ENCODE data around the gene DTX3.
A peak's percentile ranks its signal among the peaks of the same experiment; 100 is the strongest.

The DTX3 gene

GRCh38 chr12:57620936-57621496, 16.4 kb downstream of the DTX3 start:
- no peak for DNase-seq

- DNase-seq, result peak; percentile 82
These were observed 17.1 kb downstream of the DTX3 start for GRCh38 chr12:57621497-57622292.

- no peak for DNase-seq
These were observed 17.9 kb downstream of the DTX3 start for GRCh38 chr12:57622293-57623245.

- no peak for DNase-seq
These were observed 18.8 kb downstream of the DTX3 start for GRCh38 chr12:57623385-57623784.

DNA sequence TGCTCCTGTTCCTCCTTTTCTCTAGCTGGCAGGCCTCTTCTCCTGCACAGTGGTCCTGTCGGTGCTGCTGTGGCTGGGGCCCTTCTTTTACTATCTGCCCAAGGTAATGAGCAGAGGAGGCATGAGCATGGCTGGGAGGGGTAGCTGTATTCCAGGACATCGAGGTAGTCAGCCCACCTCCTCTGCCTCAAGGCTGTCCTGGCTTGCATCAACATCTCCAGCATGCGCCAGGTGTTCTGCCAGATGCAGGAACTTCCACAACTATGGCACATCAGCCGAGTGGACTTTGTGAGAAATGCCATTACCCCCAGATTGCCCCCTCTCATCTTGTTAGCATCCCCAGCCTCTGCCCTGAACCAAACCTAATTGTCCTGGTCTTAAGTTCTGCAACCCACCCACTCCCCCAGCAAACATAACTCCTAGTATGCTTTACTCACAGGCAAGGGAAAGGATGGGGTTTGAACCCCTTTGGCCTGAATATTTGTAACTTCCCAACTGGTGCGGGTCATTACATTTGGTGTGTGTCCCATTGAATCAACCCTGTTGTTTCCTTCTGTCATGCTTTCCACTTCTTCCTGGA, 19.3 kb downstream of the DTX3 start:
- DNase-seq, result no peak

DNA sequence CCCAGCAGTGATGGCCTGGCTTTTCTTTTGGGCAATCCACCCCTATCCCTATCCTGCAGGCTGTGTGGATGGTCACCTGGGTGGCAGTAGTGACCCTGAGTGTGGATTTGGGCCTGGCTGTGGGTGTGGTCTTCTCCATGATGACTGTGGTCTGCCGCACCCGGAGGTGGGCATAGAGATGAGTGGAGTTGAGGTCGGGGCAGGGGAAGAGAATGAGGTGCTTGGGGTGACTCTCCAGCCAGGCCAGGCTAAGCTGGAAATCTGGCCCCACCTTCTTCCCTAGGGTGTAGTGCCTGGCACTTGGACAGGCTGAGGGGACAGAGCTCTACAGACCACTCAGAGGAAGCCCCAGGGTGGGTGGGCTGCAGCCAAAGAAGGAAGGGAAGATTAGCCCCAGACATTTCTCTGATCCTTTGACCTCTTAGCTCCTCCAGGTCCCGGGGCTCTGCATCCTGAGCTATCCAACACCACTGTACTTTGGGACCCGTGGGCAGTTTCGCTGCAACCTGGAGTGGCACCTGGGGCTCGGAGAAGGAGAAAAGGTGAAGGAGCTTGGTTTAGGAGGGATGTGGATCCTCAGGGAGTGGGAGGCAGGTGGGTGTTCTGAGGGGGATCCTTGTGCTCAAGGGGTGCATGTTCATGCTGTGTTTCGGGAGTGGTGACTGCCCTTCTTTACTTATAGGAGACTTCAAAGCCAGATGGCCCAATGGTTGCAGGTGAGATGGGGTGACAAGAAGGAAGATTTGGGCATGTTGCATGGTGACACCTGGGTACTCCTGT, 20.0 kb downstream of the DTX3 start:
- DNase-seq, result no peak

DNA sequence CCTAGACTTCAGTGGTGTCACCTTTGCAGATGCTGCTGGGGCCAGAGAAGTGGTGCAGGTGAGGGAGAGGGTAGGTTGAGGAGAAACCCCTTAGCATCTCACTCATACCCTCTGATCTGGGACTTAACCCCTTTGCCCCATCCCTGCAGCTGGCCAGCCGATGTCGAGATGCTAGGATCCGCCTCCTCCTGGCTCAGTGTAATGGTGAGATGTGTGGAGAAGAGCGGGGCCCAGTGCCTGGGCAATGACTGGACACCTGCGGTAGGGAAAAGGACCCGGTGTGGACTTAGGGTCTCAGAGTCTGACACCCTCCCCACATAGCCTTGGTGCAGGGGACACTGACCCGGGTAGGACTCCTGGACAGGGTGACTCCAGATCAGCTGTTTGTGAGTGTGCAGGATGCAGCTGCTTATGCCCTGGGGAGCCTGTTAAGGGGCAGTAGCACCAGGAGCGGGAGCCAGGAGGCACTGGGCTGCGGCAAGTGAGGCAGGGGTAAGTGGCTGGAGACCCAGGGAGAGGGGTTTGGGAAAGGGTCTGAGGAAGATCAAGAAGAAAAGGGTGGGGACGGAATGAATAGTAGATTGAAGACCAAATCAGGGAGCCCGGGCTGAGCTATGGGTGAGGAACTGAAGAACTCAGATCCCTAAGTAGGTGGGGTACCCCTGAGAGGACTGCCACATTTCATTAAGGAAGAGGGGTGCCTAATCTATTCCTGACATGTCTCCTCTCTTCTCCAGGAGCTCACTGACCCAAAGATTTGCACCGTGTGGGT, 20.8 kb downstream of the DTX3 start:
- DNase-seq, result no peak

GRCh38 chr12:57626111-57626920, 21.7 kb downstream of the DTX3 start:
- DNase-seq, result no peak

- no peak for DNase-seq
These were observed 22.4 kb downstream of the DTX3 start for GRCh38 chr12:57626921-57627445.

DNA sequence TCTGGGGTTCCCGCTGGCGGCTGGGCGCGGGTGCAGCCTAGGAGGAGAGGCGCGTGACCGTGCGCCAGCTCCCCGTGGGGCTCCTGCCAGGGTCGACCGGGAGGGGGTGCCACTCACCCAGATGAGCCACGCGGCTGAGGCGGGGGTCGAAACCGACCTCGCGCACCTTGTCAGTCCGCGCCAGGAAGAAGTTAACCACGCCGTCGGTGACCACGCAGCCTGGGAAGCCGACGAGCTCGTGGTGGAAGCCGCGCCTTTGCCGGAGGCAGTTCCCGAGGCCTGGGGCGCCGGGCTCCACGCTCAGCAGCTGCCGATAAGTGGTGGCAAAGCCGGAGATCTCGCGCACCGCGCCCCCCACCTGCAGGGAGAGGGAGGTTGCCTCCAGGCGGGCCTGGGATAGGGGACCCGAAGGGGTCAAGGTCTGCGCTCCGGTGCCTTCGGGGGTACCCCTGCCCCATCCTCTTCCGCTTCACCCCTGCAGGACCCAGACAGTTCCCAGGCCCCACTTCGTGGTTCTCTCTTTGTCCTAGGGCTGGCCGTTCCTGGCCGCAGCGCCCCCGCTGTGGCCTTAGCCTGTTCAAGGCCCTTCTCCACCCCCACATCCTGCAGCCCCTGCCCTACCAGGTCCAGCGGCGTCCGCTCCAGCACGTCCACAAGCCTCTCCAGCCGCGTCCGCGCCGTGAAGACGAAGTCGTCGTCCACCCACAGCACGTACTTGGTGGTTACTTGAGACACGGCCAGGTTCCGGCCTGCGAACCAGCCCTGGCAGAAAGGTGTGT, 23.1 kb downstream of the DTX3 start:
- peak; percentile 44 for DNase-seq

DNA sequence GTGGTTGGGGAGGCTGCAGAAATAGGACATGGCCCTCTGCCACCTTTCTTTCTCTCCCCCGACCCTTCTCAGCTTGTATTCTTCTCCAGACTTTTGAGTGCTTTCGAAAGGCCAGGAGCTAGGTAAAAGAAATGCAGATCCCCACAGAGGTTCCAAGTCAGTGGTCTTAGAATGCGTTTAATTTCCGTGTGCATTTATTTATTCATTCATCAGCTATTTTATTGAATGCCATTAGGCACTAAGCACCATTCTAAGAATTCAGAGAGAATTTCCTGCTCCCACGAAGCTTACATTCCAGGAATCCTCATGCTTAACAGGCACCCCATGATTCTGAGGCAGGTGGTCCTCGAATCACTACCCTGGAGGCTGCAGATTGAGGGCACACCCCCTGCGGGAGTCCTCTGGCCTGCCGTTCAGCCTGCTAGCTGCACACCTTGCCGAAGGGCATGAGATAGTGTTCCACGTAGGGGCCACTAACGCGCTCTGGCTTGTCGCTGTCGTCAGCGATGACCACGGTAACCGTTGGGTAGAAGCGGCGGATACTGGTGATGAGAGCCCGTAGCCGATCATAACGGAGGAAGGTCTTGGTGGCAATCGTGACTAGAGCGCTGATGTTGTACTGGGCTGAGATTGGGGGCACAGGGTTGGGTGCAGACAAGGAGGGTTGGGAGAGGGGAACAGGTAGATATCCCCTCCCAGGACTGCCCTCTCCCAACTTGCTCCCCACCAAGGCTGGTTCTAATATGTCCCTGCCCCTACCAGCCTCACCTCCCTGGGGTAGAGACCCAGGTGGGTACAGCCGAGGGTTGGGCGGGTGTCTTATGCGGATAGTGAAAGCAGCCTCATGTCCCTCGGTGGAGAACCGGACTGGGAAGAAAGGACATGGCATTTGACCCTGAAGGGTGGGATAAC, 23.9 kb downstream of the DTX3 start:
- DNase-seq, result no peak

GRCh38 chr12:57629897-57630471, 25.4 kb downstream of the DTX3 start:
- DNase-seq, result no peak

- peak; percentile 18 for DNase-seq
These were observed 26.3 kb downstream of the DTX3 start for GRCh38 chr12:57630891-57631433.

- no peak for DNase-seq
These were observed 27.0 kb downstream of the DTX3 start for GRCh38 chr12:57631566-57632072.

GRCh38 chr12:57632073-57632957, 27.7 kb downstream of the DTX3 start:
- DNase-seq, result no peak
